H1 (cell line): ENCODE results near the gene CAB39L.
"Not testable (repeated sequence)": the region's sequence is repeated elsewhere in the genome, so short reads cannot be mapped to it uniquely, and the experiment has no call there.

ENCODE experiments used
- ATF2 ChIP-seq: IDR thresholded peaks from 2 replicates; pipeline ENCODE4 v1.6.1; 2012; ENCODE audit warnings: low read length, inconsistent platforms
- CHD1 ChIP-seq: IDR thresholded peaks from 2 replicates; pipeline ENCODE4 v1.6.1; 2012; ENCODE audit warnings: low read depth, low read length, improper control_type of control experiment
- CTCF ChIP-seq, 3 experiments: IDR thresholded peaks; 1 replicate in 2 of 3; 2 replicates in 1 of 3; pipeline versions ENCODE4 v1.5.1 to v1.6.1; 2011; ENCODE audit warnings: low read length in 3 of 3, mild to moderate bottlenecking in 3 of 3, inconsistent platforms in 2 of 3, low read depth in 1 of 3, moderate library complexity in 1 of 3; ENCODE audit not compliant: insufficient read depth in 1 of 3; ENCODE audit errors: control extremely low read depth in 1 of 3
- EP300 ChIP-seq, 2 experiments: IDR thresholded peaks; 1 replicate in 1 of 2; 2 replicates in 1 of 2; pipeline ENCODE4 v1.6.1; 2011 to 2012; ENCODE audit warnings: low read depth in 2 of 2, low read length in 2 of 2, mild to moderate bottlenecking in 2 of 2, borderline replicate concordance in 1 of 2, inconsistent platforms in 1 of 2, moderate library complexity in 1 of 2
- PHF8 ChIP-seq: fragments of 200-600 bp; sonication (generic); conservative IDR thresholded peaks from 2 replicates; pipeline ENCODE4 v1.7.1; 2012; ENCODE audit warnings: low read depth, mild to moderate bottlenecking, inconsistent platforms, low read length, moderate library complexity
- POLR2AphosphoS5 ChIP-seq: IDR thresholded peaks from 2 replicates; pipeline ENCODE4 v1.6.1; 2011; ENCODE audit warnings: low read depth, low read length
- RFX5 ChIP-seq: IDR thresholded peaks from 2 replicates; pipeline ENCODE4 v1.6.1; 2011; ENCODE audit warnings: low read depth, low read length, improper control_type of control experiment, borderline replicate concordance
- SIN3A ChIP-seq, 2 experiments: IDR thresholded peaks in 1 of 2; conservative IDR thresholded peaks in 1 of 2; 2 replicates each; pipeline ENCODE4 v1.6.1; 2011 to 2012; ENCODE audit warnings: low read length in 2 of 2, improper control_type of control experiment in 1 of 2, low read depth in 1 of 2, mild to moderate bottlenecking in 1 of 2

- not testable (repeated sequence) for TF ChIP-seq RFX5; SIN3A (conservative IDR thresholded peaks at IDR 0.05 in 1 of 2, IDR thresholded peaks at IDR 0.05 in 1 of 2; ENCODE audit: low read depth in 1 of 2, low read length in 2 of 2); POLR2AphosphoS5; CTCF (IDR thresholded peaks at IDR 0.05; ENCODE audit: control extremely low read depth in 1 of 3, insufficient read depth in 1 of 3, low read depth in 1 of 3, low read length in 3 of 3); PHF8; ATF2; CHD1; EP300 (IDR thresholded peaks at IDR 0.05; ENCODE audit: borderline replicate concordance in 1 of 2, low read depth in 2 of 2, low read length in 2 of 2)
Measured at GRCh38 chr13:49327145-49327544, 116.7 kb downstream of the CAB39L start.
